ENCODE results near the gene BEND3. TPM values are rescaled to one million over a fixed set of nuclear protein-coding genes. Genes with fewer than 3 reads are reported as not detected.

BEND3 gene
- total and polyA plus RNA-seq, 9 of the 15 experiments (the other 6 are each of a cell fraction or from before 2014, with no cell fraction given): 0.64 to 8.4 (median 3.3) TPM

DNA sequence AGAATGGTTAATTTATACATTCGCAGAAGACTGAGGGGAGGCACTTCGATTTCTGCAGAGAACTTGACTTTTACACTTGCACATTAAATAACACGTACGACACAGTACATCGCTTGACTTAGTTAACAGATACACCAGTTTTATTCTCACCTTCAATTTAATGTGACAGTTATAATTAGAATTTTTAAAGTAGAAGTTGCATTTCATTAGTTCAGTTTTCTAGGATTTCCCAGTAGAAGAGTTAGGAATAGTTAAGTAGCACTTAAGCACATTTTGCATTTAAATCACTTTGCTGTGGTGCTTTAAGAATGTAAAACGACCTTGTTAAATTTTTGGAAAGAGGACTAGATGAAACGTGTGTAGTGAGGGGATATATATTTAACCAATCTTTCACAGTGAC lies 1.6 kb upstream of the BEND3 start (continued):
- TF ChIP-seq, protein P1, sequence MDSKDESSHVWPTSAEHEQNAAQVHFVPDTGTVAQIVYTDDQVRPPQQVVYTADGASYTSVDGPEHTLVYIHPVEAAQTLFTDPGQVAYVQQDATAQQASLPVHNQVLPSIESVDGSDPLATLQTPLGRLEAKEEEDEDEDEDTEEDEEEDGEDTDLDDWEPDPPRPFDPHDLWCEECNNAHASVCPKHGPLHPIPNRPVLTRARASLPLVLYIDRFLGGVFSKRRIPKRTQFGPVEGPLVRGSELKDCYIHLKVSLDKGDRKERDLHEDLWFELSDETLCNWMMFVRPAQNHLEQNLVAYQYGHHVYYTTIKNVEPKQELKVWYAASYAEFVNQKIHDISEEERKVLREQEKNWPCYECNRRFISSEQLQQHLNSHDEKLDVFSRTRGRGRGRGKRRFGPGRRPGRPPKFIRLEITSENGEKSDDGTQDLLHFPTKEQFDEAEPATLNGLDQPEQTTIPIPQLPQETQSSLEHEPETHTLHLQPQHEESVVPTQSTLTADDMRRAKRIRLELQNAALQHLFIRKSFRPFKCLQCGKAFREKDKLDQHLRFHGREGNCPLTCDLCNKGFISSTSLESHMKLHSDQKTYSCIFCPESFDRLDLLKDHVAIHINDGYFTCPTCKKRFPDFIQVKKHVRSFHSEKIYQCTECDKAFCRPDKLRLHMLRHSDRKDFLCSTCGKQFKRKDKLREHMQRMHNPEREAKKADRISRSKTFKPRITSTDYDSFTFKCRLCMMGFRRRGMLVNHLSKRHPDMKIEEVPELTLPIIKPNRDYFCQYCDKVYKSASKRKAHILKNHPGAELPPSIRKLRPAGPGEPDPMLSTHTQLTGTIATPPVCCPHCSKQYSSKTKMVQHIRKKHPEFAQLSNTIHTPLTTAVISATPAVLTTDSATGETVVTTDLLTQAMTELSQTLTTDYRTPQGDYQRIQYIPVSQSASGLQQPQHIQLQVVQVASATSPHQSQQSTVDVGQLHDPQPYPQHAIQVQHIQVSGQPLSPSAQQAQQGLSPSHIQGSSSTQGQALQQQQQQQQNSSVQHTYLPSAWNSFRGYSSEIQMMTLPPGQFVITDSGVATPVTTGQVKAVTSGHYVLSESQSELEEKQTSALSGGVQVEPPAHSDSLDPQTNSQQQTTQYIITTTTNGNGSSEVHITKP (IDR thresholded peaks at IDR 0.05; ENCODE audit: partially characterized antibody): no peak
- TF ChIP-seq BCOR (IDR thresholded peaks at IDR 0.05): no peak
- no peak for TF ChIP-seq ZNF253 (CRISPR knock-in tag; conservative IDR thresholded peaks at IDR 0.05)

DNA sequence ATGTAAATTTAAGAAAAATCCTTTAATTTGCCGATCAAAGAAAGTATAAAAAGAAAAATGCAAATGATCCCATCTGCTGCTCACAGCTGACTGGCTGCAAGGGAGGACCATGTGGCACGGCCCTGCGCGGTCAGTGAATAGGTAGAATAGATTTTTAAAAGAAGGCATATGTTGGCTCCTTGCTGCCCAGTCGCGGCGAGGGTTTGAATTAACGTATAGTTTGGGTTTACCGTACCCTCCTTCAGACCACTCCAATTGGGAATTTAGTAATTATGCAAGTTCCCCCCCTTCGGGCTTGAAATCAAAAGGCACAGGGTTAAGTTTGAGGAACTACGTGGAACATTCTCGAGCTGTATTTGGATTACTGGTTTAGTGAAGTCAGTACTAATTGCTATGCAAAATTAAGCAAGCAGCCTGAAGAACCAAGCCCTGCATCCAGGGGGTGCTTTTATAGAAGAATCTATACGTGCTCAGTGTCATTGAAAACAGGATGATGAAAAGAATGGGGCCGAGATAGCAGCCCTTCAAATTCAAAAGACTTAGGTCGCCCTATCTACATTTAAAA lies 1.1 kb upstream of the BEND3 start:
- Histone ChIP-seq H3K9me1 (ENCODE audit: control insufficient read depth, insufficient read depth, low read length) (no peaks in the 10 kb centered on the region), H3K4me2 (ENCODE audit: insufficient read depth, low read length) (peak overlapping the region; percentile 75), H3K9me3 (replicated peaks; ENCODE audit: control insufficient read depth, insufficient read depth, low read depth, low read length) (no peaks in the 10 kb centered on the region), H3K79me2 (ENCODE audit: control insufficient read depth, insufficient read depth, low read length) (peaks cover 10% of the 10 kb centered on the region), H4K20me1 (replicated peaks; ENCODE audit: control insufficient read depth, insufficient read depth, low read length) (no peaks in the 10 kb centered on the region), H3K9ac (ENCODE audit: insufficient read depth in 1 of 2, low read depth in 2 of 2, low read length in 2 of 2) (peak overlapping the region; percentile 80 to 94; a peak in 3 of 4 replicates), H3K27ac (ENCODE audit: extremely low read depth, low read depth, low read length) (peak overlapping the region; percentile 85), H3K36me3 (ENCODE audit: control insufficient read depth, insufficient read depth, low read length) (no peaks in the 10 kb centered on the region), H3K4me1 (replicated peaks in 1 of 2; ENCODE audit: control insufficient read depth in 2 of 2, insufficient read depth in 2 of 2, low read length in 2 of 2) (peaks cover 17 to 26% of the 10 kb centered on the region in 2 experiments), H2AFZ (ENCODE audit: low read depth, low read length) (peak overlapping the region; percentile 92), H3K27me3 (ENCODE audit: control insufficient read depth in 2 of 2, insufficient read depth in 2 of 2, low read length in 2 of 2) (no peaks in the 10 kb centered on the region), H3K4me3 (peak overlapping the region; percentile 58)
- intact Hi-C loops (cut with micrococcal nuclease): loop anchor here (10.0 kb wide), 1 partner anchor 792 kb away; the partner anchor contains the start of gene ATG5
- TSS peak; percentile 86 for BruUV-seq (replicated peaks)
- ChIA-PET CTCF (ENCODE audit: low intra/inter-chr PET ratio) (interaction anchor here (0.6 kb wide), 1 partner anchor 751 kb away, joined by 3 read pairs; no protein-coding TSS in a partner anchor), POLR2A (interaction anchor here (0.6 to 1.5 kb wide), 12 partner anchors 8 to 777 kb away, joined by 3 to 11 read pairs (median 3); partner anchors contain the start of gene PDSS2)
- peak; percentile 78 for FAIRE-seq
- in situ Hi-C loops (cut with MboI): no loop called here
- DNase-seq (ENCODE audit: extremely low read depth in 1 of 4, low spot score in 3 of 4): peak in 3 of 4 experiments; percentile 18 to 61 (median 38)
- 15% methylated on average over 15 of the region's 15 CpGs for WGBS (ENCODE audit: insufficient coverage, low coverage, missing lambda C conversion rate)
- ATAC-seq: peak; percentile 38
- peak; percentile 65 for TF ChIP-seq MYC (IDR thresholded peaks at IDR 0.05; ENCODE audit: low read depth, low read length)
- no peak for TF ChIP-seq MYC (CRISPR knock-in tag; IDR thresholded peaks at IDR 0.05; ENCODE audit: borderline replicate concordance, low read depth)
- TF ChIP-seq, protein P2, sequence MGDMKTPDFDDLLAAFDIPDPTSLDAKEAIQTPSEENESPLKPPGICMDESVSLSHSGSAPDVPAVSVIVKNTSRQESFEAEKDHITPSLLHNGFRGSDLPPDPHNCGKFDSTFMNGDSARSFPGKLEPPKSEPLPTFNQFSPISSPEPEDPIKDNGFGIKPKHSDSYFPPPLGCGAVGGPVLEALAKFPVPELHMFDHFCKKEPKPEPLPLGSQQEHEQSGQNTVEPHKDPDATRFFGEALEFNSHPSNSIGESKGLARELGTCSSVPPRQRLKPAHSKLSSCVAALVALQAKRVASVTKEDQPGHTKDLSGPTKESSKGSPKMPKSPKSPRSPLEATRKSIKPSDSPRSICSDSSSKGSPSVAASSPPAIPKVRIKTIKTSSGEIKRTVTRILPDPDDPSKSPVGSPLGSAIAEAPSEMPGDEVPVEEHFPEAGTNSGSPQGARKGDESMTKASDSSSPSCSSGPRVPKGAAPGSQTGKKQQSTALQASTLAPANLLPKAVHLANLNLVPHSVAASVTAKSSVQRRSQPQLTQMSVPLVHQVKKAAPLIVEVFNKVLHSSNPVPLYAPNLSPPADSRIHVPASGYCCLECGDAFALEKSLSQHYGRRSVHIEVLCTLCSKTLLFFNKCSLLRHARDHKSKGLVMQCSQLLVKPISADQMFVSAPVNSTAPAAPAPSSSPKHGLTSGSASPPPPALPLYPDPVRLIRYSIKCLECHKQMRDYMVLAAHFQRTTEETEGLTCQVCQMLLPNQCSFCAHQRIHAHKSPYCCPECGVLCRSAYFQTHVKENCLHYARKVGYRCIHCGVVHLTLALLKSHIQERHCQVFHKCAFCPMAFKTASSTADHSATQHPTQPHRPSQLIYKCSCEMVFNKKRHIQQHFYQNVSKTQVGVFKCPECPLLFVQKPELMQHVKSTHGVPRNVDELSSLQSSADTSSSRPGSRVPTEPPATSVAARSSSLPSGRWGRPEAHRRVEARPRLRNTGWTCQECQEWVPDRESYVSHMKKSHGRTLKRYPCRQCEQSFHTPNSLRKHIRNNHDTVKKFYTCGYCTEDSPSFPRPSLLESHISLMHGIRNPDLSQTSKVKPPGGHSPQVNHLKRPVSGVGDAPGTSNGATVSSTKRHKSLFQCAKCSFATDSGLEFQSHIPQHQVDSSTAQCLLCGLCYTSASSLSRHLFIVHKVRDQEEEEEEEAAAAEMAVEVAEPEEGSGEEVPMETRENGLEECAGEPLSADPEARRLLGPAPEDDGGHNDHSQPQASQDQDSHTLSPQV (IDR thresholded peaks at IDR 0.05): 0 out of 2 replicates have a peak, but pooled peaks have one; percentile 49
- peak; percentile 46 for TF ChIP-seq EP400 (IDR thresholded peaks at IDR 0.05)
- TF ChIP-seq, protein P3, sequence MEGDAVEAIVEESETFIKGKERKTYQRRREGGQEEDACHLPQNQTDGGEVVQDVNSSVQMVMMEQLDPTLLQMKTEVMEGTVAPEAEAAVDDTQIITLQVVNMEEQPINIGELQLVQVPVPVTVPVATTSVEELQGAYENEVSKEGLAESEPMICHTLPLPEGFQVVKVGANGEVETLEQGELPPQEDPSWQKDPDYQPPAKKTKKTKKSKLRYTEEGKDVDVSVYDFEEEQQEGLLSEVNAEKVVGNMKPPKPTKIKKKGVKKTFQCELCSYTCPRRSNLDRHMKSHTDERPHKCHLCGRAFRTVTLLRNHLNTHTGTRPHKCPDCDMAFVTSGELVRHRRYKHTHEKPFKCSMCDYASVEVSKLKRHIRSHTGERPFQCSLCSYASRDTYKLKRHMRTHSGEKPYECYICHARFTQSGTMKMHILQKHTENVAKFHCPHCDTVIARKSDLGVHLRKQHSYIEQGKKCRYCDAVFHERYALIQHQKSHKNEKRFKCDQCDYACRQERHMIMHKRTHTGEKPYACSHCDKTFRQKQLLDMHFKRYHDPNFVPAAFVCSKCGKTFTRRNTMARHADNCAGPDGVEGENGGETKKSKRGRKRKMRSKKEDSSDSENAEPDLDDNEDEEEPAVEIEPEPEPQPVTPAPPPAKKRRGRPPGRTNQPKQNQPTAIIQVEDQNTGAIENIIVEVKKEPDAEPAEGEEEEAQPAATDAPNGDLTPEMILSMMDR (IDR thresholded peaks at IDR 0.05 in 2 of 3, conservative IDR thresholded peaks at IDR 0.05 in 1 of 3; ENCODE audit: insufficient read depth in 2 of 3, low read depth in 1 of 3, low read length in 3 of 3): peak in 2 of 3 experiments; percentile 13 to 27; a peak in 1 of 6 replicates
